Measurements from ENCODE around the gene TBCK.
"Not testable (repeated sequence)": the region's sequence is repeated elsewhere in the genome, so short reads cannot be mapped to it uniquely, and the experiment has no call there.

The TBCK gene

DNA sequence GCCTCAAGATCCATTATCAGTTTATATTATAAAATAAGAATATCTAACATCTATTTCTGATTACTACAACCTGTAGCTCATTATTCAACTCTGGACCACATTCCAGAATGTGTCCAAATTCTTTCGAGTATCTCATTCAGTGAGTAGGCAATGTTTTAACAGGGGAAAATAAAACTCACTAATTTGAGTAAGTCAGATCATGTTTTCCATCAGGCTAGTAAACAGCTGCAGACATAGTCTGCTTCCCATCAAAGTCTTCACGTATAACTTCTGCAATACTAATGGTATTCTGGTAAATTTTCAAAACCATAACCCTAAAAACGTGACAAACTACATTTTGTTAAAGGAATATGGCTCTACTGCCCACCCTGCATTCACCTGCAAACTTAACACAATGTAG, 31.8 kb downstream of the TBCK start:
- DNase-seq: no peak

DNA sequence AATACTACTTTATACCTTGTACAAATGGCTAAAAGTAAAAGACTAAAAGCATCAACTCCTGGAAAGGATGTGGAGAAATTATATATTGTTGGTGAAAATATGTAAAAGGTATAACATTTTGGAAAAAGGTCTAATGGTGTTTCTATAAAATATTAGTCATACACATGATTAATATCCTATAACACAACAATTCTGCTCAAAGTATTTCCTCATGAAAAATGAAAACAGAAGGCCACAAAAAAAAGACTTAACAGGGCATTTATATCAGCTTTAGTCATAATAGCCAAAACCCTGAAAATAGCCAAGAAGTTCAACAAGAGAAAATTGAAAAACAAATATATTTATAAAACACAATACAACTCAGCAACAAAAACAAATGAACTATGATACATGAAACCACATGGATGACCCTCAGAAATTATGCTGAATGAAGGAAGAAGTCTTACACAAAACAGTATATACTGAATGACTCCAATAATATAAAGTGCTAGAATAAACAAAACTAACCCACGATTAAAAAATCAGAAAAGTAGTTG, 38.8 kb downstream of the TBCK start:
- no peak for DNase-seq

GRCh38 chr4:106273831-106274230, 42.2 kb downstream of the TBCK start:
- DNase-seq: no peak

DNA sequence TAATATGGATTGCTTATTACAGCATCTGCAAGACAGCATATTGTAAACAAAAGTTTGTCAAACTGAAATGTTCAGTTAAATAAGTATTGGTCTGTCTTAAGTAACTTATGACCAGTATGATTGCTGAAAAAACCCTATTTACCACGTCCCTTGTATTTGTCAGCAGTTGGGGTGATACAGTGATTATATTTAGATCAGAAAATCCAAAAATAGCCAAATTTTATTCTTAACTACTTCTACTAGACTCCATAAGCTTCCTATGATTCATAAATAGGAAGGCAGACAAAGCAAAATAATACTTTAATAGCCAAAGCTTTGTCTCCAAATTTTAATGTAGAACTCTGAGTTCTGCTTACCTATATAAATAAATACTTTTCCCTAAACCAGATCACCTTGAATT, 45.3 kb downstream of the TBCK start:
- no peak for DNase-seq

DNA sequence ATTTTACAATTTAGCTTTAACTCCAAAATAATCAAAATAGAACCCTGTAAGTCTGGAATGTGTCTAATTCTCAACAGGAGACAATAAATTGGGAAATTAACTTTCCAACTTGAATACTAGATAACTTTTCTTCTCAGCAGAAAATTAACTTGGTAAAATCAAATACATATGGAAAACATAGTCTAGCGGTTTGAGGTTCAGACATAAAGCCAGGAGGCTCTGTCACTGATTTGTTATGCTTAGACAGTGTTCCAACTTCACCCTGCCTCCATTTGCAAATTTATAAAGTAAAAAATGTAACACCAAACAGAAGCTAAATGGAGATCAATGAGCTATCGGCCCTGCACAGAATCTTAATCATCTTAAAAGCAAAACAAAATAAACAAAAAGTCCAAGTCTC, 46.3 kb downstream of the TBCK start:
- no peak for DNase-seq

- no peak for DNase-seq
Observed at GRCh38 chr4:106268786-106269185, 47.2 kb downstream of the TBCK start.

GRCh38 chr4:106266201-106266600, 49.8 kb downstream of the TBCK start:
- DNase-seq: peak; percentile 5

DNA sequence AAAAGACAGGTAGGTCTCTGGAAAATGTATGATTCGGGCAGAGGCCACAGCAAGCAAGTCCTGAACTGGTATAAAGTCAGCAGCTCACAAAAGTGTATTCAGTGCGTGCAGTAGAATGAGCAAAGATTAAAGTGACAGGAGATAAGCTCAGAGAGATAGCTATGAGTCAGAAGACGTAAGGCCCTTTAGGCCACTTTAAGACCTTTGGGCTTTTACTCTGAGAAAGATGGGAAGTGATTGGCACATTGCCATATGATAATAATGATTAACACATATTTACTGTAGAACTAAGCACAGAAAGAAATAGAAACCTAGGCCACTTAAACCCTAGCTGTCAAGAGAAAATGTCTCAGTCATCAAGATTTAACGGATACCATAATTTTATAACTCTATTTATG, 51.7 kb downstream of the TBCK start:
- DNase-seq: no peak

- no peak for DNase-seq
Observed at GRCh38 chr4:106263594-106264330, 52.2 kb downstream of the TBCK start.

GRCh38 chr4:106261980-106262379, 54.0 kb downstream of the TBCK start:
- DNase-seq: no peak

DNA sequence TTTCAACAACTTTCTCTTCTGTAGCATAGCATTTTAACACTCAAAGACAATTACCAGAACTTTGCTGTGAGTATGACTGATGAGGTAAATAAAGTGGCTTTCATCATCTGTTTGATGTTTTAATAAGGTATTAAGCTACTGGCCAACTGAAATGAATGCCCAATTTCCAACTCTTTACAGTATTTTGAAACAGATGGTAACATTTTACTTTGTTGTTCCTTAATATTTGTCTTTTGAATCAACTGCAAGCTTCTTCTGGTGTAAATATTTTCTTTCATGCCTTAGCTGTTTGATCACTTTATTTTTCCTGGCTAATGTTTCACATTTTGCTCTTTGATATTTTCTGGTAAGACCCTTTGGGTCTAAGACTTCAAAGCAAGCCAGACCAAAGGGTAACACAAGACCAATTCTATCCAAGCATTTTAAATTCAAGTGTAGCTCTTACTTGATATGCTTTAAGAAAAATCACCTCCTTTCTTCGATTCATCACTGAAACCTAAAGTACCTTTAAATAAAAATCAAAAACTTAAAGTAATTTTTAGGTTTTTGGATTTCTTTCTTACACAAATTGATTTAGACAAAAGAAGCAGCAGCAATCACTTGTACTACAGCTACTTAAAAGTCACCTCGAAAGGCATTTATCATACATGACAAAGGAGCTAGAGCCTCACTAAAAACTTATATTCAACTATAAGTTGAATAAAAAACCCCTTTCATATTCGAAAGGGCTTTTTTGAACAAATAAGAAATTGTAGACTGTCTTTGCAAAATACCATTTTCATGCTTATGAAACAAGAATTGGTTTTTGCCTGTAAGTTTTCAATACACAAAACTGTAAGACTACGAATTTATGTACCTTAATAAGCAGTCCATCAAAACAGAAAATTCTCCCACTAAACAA, 57.6 kb downstream of the TBCK start:
- DNase-seq: no peak

DNA sequence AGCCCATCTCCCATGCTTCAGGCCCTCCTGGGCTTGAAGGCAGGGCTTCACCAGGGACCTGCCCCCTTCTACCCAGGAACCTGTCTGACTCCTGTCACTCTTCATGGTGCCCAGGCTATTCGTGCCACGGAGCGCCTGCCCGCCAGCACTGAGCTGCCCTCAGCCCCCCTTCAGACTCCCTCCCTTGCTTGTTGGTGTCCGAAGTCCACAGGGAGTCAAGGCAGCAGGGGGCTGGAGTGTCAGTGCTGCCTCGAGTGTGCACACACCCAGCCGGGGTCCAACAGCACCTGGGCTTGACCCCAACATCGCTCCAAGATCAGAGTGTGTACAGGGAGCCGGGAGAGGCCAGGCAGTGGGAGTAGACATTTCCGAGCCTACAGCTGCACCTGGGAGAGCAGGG, 59.8 kb downstream of the TBCK start:
- DNase-seq: no peak

- no peak for DNase-seq
Observed at GRCh38 chr4:106255195-106255594, 60.8 kb downstream of the TBCK start.

GRCh38 chr4:106253364-106254129, 62.5 kb downstream of the TBCK start:
- no peak for DNase-seq

GRCh38 chr4:106247600-106247999, 68.4 kb downstream of the TBCK start:
- DNase-seq: no peak

DNA sequence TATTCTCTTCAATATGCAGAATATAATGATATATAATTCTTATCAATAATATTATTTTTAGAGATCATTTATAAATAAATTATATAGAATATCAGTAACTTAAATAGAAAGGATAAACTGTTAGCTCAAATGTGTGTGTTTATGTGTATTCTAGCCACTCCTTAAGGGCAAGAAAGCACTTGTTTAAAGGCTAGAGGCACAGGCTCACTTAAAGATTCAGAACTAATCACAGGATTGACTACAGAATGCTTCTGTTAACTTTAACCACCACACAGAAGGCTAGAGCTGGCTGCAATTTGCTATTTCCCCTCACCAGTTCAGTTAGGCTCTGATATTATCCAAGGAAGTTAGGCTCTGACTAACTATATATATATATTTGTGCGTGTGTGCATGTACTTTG, 69.6 kb downstream of the TBCK start:
- DNase-seq: no peak

DNA sequence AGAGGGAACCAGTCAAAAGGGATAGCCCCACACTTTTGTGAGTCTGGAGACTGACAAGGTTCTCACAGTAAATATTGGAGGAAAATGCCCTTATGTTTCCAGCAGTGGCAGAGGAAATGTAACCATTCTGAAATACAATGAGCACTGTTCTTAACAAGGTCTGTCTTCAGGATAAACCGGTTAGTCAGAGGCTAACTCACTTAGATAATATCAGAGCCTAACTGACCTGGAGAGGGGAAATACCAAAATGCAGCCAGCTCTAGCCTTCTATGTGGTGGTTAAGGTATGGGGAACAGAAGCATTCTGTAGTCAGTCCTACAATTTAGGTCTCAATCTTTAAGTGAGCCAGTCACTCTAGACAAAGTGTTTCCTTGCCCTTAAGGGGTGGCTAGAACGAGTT, 70.8 kb downstream of the TBCK start:
- no peak for DNase-seq

GRCh38 chr4:106240699-106241098, 75.3 kb downstream of the TBCK start:
- DNase-seq: no peak

DNA sequence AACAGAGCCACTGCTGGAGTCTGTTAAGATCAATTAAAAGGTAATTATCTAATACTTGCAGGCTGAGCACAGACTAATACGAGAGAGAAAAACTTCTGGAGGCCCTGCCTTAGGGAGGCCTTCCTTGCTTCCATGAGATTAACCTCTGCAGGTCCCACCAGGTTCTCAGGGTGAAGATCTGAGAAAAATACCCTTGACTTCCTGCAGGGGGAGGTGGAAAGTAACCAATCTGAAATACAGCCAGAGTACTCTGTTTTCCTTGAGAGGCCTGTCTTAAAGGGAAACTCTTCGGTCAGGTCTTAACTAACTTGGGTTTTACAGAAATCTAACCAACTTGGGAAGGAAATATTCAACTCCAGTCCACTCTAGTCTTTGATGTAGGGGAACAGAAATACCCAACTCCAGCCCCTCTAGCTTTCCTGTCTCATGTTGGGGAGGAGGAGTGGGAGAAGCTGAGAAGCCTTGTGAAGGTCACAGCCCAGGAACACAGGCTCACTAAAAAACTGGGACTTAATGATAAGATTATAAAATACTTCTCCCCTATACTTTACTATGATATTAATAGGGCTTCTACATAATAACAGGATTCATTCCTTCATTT, 77.1 kb downstream of the TBCK start:
- peak; percentile 5 for DNase-seq

- DNase-seq: no peak
Observed at GRCh38 chr4:106231931-106232330, 84.1 kb downstream of the TBCK start.

DNA sequence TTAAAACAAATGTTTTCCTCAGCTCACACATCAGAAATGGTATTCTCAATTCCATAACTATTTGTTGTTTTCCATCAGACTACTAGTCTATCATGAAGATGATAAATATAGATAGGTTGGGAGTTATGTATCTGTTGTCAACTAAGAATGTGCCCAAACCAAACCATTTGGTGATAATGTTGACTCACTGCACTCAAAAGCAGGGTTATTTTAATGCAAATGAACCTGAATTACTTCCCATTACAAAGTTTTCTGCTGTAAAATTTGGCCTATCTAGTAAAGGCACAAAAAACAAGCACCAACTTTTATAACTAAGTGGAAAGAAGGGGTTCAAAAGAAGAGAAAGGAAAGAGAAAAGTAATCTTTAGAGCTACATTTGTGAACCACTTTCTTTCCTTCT, 93.5 kb downstream of the TBCK start:
- no peak for DNase-seq

GRCh38 chr4:106213291-106213690, 102.7 kb downstream of the TBCK start:
- not testable (repeated sequence) for DNase-seq

GRCh38 chr4:106210021-106210420, 106.0 kb downstream of the TBCK start:
- DNase-seq: no peak

Measured in GDM1 (cell line).